Hepatocyte (in vitro differentiated cells): ENCODE results near the gene TIAM1.

Experiments used
- EZH2 ChIP-seq: fragments of 200-600 bp; sonication (generic); IDR thresholded peaks from 2 replicates; pipeline ENCODE4 v1.6.1; 2016; ENCODE audit warnings: antibody characterized with exemption, mild to moderate bottlenecking, borderline replicate concordance
- EZH2phosphoT487 ChIP-seq: fragments of 200-600 bp; sonication (generic); IDR thresholded peaks from one replicate; pipeline ENCODE4 v1.6.1; 2018; ENCODE audit warnings: antibody characterized with exemption, mild to moderate bottlenecking, low read depth, moderate library complexity; ENCODE audit not compliant: unreplicated experiment, severe bottlenecking
- TF ChIP-seq, protein P1 (sequence below): fragments of 200-600 bp; sonication (generic); IDR thresholded peaks from 2 replicates; pipeline ENCODE4 v1.5.1; 2016; ENCODE audit warnings: antibody characterized with exemption, mild to moderate bottlenecking; ENCODE audit not compliant: poor library complexity

DNA sequence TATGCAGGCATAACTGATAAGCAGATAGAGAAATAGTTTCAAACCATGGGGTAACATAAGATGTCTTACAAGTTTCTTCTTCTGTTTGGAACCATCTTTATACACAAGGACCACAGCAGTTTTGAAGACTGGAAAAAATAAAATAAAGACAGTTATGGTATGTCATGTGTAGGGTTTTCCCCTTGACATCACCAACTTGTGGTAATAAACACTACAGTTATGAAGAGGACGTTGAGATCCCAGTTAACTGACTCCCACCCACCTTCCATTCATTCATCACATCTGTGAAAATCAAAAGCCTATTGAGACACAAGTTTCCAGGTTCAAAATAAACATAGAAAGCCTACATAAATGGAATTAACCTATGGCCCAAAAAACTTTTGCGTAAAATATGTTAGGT is 213.2 kb downstream of the TIAM1 start:
- TF ChIP-seq, protein P1, sequence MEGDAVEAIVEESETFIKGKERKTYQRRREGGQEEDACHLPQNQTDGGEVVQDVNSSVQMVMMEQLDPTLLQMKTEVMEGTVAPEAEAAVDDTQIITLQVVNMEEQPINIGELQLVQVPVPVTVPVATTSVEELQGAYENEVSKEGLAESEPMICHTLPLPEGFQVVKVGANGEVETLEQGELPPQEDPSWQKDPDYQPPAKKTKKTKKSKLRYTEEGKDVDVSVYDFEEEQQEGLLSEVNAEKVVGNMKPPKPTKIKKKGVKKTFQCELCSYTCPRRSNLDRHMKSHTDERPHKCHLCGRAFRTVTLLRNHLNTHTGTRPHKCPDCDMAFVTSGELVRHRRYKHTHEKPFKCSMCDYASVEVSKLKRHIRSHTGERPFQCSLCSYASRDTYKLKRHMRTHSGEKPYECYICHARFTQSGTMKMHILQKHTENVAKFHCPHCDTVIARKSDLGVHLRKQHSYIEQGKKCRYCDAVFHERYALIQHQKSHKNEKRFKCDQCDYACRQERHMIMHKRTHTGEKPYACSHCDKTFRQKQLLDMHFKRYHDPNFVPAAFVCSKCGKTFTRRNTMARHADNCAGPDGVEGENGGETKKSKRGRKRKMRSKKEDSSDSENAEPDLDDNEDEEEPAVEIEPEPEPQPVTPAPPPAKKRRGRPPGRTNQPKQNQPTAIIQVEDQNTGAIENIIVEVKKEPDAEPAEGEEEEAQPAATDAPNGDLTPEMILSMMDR, result no peak
- TF ChIP-seq EZH2 (no peak), EZH2phosphoT487 (no peak)
